ENCODE measurements around the gene PTTG1. TPM values are rescaled to one million over a fixed set of nuclear protein-coding genes. Genes with fewer than 3 reads are reported as not detected.

PTTG1 gene
- total and polyA plus RNA-seq, 12 donors: 2.2 to 56.3 (median 6.0) TPM

GRCh38 chr5:160453751-160454150 is 32.1 kb downstream of the PTTG1 start:
- no peaks in the 10 kb centered on the region for H3K9me3 ChIP-seq (replicated peaks in 1 of 3)
- no peak overlapping the region for H3K4me3 ChIP-seq
- H3K27ac ChIP-seq: no peak overlapping the region
- intact Hi-C loops (cut with DNase I): no loop called here
- no peak for DNase-seq
- 47 to 63% (median 52%) methylated on average over 1 of the region's 1 CpG for WGBS, 4 donors
- H3K36me3 ChIP-seq (replicated peaks in 1 of 2): no peaks in the 10 kb centered on the region
- TF ChIP-seq POLR2A (IDR thresholded peaks at IDR 0.05) (no peak), CTCF (IDR thresholded peaks at IDR 0.05) (no peak)
- H3K4me1 ChIP-seq (replicated peaks in 1 of 2): no peaks in the 10 kb centered on the region
- H3K27me3 ChIP-seq: no peaks in the 10 kb centered on the region

- intact Hi-C loops (cut with DNase I): no loop called here
- TF ChIP-seq POLR2A (IDR thresholded peaks at IDR 0.05) (no peak), CTCF (IDR thresholded peaks at IDR 0.05) (no peak)
- no peak overlapping the region for H3K4me3 ChIP-seq
- H3K27ac ChIP-seq: no peak overlapping the region
- H3K36me3 ChIP-seq (replicated peaks in 1 of 2): no peaks in the 10 kb centered on the region
- DNase-seq: no peak
- H3K9me3 ChIP-seq (replicated peaks in 1 of 3): no peaks in the 10 kb centered on the region
- WGBS, 4 donors: 71 to 86% (median 74%) methylated on average over 4 of the region's 4 CpGs
- no peaks in the 10 kb centered on the region for H3K27me3 ChIP-seq
- no peaks in the 10 kb centered on the region for H3K4me1 ChIP-seq (replicated peaks in 1 of 2)
These were observed 33.9 kb downstream of the PTTG1 start for GRCh38 chr5:160455600-160455999.

- Histone ChIP-seq H3K36me3 (replicated peaks in 1 of 2) (no peaks in the 10 kb centered on the region), H3K4me3 (no peak overlapping the region), H3K27me3 (no peaks in the 10 kb centered on the region), H3K4me1 (replicated peaks in 1 of 2) (no peaks in the 10 kb centered on the region), H3K27ac (no peak overlapping the region), H3K9me3 (replicated peaks in 1 of 3) (no peaks in the 10 kb centered on the region)
- 71 to 76% (median 75%) methylated on average over 9 of the region's 9 CpGs for WGBS, 4 donors
- TF ChIP-seq CTCF (IDR thresholded peaks at IDR 0.05): no peak
- no peak for TF ChIP-seq POLR2A (IDR thresholded peaks at IDR 0.05)
- DNase-seq: no peak
- intact Hi-C loops (cut with DNase I): no loop called here
These were observed 35.0 kb downstream of the PTTG1 start for GRCh38 chr5:160456480-160457177.

- Histone ChIP-seq H3K4me3 (no peak overlapping the region), H3K9me3 (replicated peaks in 1 of 3) (no peaks in the 10 kb centered on the region), H3K27me3 (no peaks in the 10 kb centered on the region), H3K27ac (no peak overlapping the region), H3K36me3 (replicated peaks in 1 of 2) (no peaks in the 10 kb centered on the region), H3K4me1 (replicated peaks in 1 of 2) (no peaks in the 10 kb centered on the region)
- DNase-seq: no peak
- 86 to 87% (median 86%) methylated on average over 3 to 5 of the region's 5 CpGs for WGBS, 4 donors
- intact Hi-C loops (cut with DNase I): no loop called here
- TF ChIP-seq CTCF (IDR thresholded peaks at IDR 0.05) (no peak), POLR2A (IDR thresholded peaks at IDR 0.05) (no peak)
These were observed 35.6 kb downstream of the PTTG1 start for GRCh38 chr5:160457252-160457651.
